Urinary bladder (tissue), 4 donors: ENCODE measurements around the gene MAB21L4. TPM values are rescaled to one million over a fixed set of nuclear protein-coding genes. Genes with fewer than 3 reads are reported as not detected.

Experiments used
- DNase-seq: peaks from one replicate; pipeline ENCODE4 v3.0.0-alpha.2; 2015; ENCODE audit errors: extremely low spot score
- H3K27ac ChIP-seq: one replicate; pipeline ENCODE4 v1.5.1; 2013; ENCODE audit warnings: low read depth, mild to moderate bottlenecking, moderate library complexity
- H3K36me3 ChIP-seq: one replicate; pipeline ENCODE4 v1.6.1; 2013; ENCODE audit warnings: mild to moderate bottlenecking, moderate library complexity; ENCODE audit not compliant: insufficient read depth
- H3K4me1 ChIP-seq: one replicate; pipeline ENCODE4 v1.6.1; 2013; ENCODE audit warnings: mild to moderate bottlenecking, moderate library complexity; ENCODE audit not compliant: insufficient read depth
- H3K4me3 ChIP-seq: one replicate; pipeline ENCODE4 v1.5.1; 2013; ENCODE audit warnings: low read depth, low read length
- WGBS: extraction: QIAGEN DNeasy Blood & Tissue Kit; methylation state at CpG from one replicate; pipeline ENCODE4 v1.1.7; 2013; 5-methylcytosine and 5-hydroxymethylcytosine counted together
- polyA plus RNA-seq: library from polyadenylated mRNA; stranded (reverse); fragments of 200-250 nt; gene quantifications from one replicate; pipeline ENCODE4 v1.2.3, GENCODE V29; 2013
- total RNA-seq: library from RNA; depleted of rRNA; stranded (reverse); fragments of >200 nt; gene quantifications from one replicate; pipeline ENCODE4 v1.2.3, GENCODE V29; 2014
- donor health status: healthy with polysubstance abuse.
- donor health status: healthy.

The MAB21L4 gene
- total and polyA plus RNA-seq, 2 donors = 0.42 to 1.2 TPM

GRCh38 chr2:240888890-240889573 is 6.9 kb downstream of the MAB21L4 start:
- H3K4me1 ChIP-seq = no peaks in the 10 kb centered on the region
- no peak overlapping the region for H3K27ac ChIP-seq
- WGBS = 74% methylated on average over 11 of the region's 11 CpGs
- H3K36me3 ChIP-seq = no peaks in the 10 kb centered on the region
- H3K4me3 ChIP-seq = no peak overlapping the region
- DNase-seq = no peak

GRCh38 chr2:240888130-240888889 is 7.6 kb downstream of the MAB21L4 start:
- no peaks in the 10 kb centered on the region for H3K4me1 ChIP-seq
- DNase-seq = no peak
- no peak overlapping the region for H3K4me3 ChIP-seq
- H3K36me3 ChIP-seq = no peaks in the 10 kb centered on the region
- WGBS = 88% methylated on average over 37 of the region's 37 CpGs
- no peak overlapping the region for H3K27ac ChIP-seq

- no peak for DNase-seq
- Histone ChIP-seq H3K36me3 (no peaks in the 10 kb centered on the region), H3K4me3 (no peak overlapping the region), H3K4me1 (no peaks in the 10 kb centered on the region), H3K27ac (no peak overlapping the region)
- 88% methylated on average over 4 of the region's 4 CpGs for WGBS
These were observed 8.3 kb downstream of the MAB21L4 start for GRCh38 chr2:240887631-240888030.

GRCh38 chr2:240886678-240887609 is 9.0 kb downstream of the MAB21L4 start:
- Histone ChIP-seq H3K4me3 (no peak overlapping the region), H3K27ac (no peak overlapping the region), H3K36me3 (no peaks in the 10 kb centered on the region), H3K4me1 (no peaks in the 10 kb centered on the region)
- 82% methylated on average over 18 of the region's 18 CpGs for WGBS
- no peak for DNase-seq

GRCh38 chr2:240886023-240886565 is 9.9 kb downstream of the MAB21L4 start:
- no peak for DNase-seq
- no peaks in the 10 kb centered on the region for H3K4me1 ChIP-seq
- no peaks in the 10 kb centered on the region for H3K36me3 ChIP-seq
- WGBS = 74% methylated on average over 5 of the region's 5 CpGs
- no peak overlapping the region for H3K27ac ChIP-seq
- H3K4me3 ChIP-seq = no peak overlapping the region

GRCh38 chr2:240885566-240885965 is 10.4 kb downstream of the MAB21L4 start:
- Histone ChIP-seq H3K4me1 (no peaks in the 10 kb centered on the region), H3K27ac (no peak overlapping the region), H3K4me3 (no peak overlapping the region), H3K36me3 (no peaks in the 10 kb centered on the region)
- DNase-seq = no peak
- WGBS = 50% methylated on average over 1 of the region's 1 CpG

- no peak for DNase-seq
- no peaks in the 10 kb centered on the region for H3K36me3 ChIP-seq
- no peaks in the 10 kb centered on the region for H3K4me1 ChIP-seq
- no peak overlapping the region for H3K4me3 ChIP-seq
- WGBS = 73% methylated on average over 3 of the region's 3 CpGs
- no peak overlapping the region for H3K27ac ChIP-seq
These were observed 11.2 kb downstream of the MAB21L4 start for GRCh38 chr2:240884745-240885144.

- Histone ChIP-seq H3K4me1 (no peaks in the 10 kb centered on the region), H3K4me3 (no peak overlapping the region), H3K36me3 (no peaks in the 10 kb centered on the region), H3K27ac (no peak overlapping the region)
- 91% methylated on average over 2 of the region's 2 CpGs for WGBS
- DNase-seq = no peak
These were observed 11.7 kb downstream of the MAB21L4 start for GRCh38 chr2:240884221-240884620.

GRCh38 chr2:240881913-240882312 is 14.0 kb downstream of the MAB21L4 start:
- Histone ChIP-seq H3K27ac (no peak overlapping the region), H3K4me1 (no peaks in the 10 kb centered on the region), H3K36me3 (no peaks in the 10 kb centered on the region), H3K4me3 (no peak overlapping the region)
- WGBS = 40% methylated on average over 6 of the region's 6 CpGs
- no peak for DNase-seq

GRCh38 chr2:240879105-240879504 is 16.9 kb downstream of the MAB21L4 start:
- DNase-seq = no peak
- Histone ChIP-seq H3K4me3 (no peak overlapping the region), H3K36me3 (no peaks in the 10 kb centered on the region), H3K27ac (no peak overlapping the region), H3K4me1 (no peaks in the 10 kb centered on the region)
- WGBS = 74% methylated on average over 7 of the region's 7 CpGs

- Histone ChIP-seq H3K4me1 (no peaks in the 10 kb centered on the region), H3K4me3 (no peak overlapping the region), H3K36me3 (no peaks in the 10 kb centered on the region), H3K27ac (no peak overlapping the region)
- no peak for DNase-seq
- 88% methylated on average over 18 of the region's 18 CpGs for WGBS
These were observed 17.5 kb downstream of the MAB21L4 start for GRCh38 chr2:240878341-240878936.

GRCh38 chr2:240877460-240878340 is 18.3 kb downstream of the MAB21L4 start:
- no peak for DNase-seq

More at GRCh38 chr2:240877460-240878340, 18.3 kb downstream of the MAB21L4 start:
- no peak overlapping the region for H3K27ac ChIP-seq
- H3K36me3 ChIP-seq = no peaks in the 10 kb centered on the region
- WGBS = 89% methylated on average over 40 of the region's 40 CpGs
- H3K4me3 ChIP-seq = no peak overlapping the region
- H3K4me1 ChIP-seq = no peaks in the 10 kb centered on the region
